H1 (cell line): ENCODE data around the gene MYMX. TPM values are rescaled to one million over a fixed set of nuclear protein-coding genes. Genes with fewer than 3 reads are reported as not detected.

Experiments
- CTCF ChIA-PET: fragments of 300-600 bp; sonication (Branson Sonifier 250); formaldehyde crosslinking; loops from one replicate; lab custom pipeline; 2021; ENCODE audit not compliant: partially characterized antibody; lab: Charles Lee
- POLR2A ChIA-PET: fragments of 300-600 bp; sonication (Branson Sonifier 250); formaldehyde crosslinking; loops from one replicate; lab custom pipeline; 2021; ENCODE audit warnings: inconsistent platforms; ENCODE audit not compliant: partially characterized antibody; lab: Charles Lee
- DNase-seq, 2 experiments: peaks; one replicate each; pipeline versions ENCODE4 v3.0.0 to v3.0.0-alpha.2; 2010 to 2022; ENCODE audit warnings: low spot score in 2 of 2, low read depth in 1 of 2, mixed read lengths in 1 of 2
- FAIRE-seq: peaks from 2 replicates; lab custom pipeline; 2011; peaks lifted over from hg19 to GRCh38; lab: Jason Lieb, UNC
- H2AFZ ChIP-seq: 2 replicates; pipeline ENCODE4 v1.8.1; 2012; ENCODE audit warnings: low read length, inconsistent platforms
- H2AK5ac ChIP-seq: 2 replicates; pipeline ENCODE4 v1.6.1; 2013; ENCODE audit warnings: low read depth, low read length
- H2BK120ac ChIP-seq: replicated peaks from 2 replicates; pipeline ENCODE3; 2013; ENCODE audit warnings: low read depth, low read length, inconsistent platforms
- H2BK12ac ChIP-seq: 2 replicates; pipeline ENCODE4 v1.6.1; 2013; ENCODE audit warnings: low read depth, low read length
- H2BK15ac ChIP-seq: 2 replicates; pipeline ENCODE4 v1.6.1; 2013; ENCODE audit warnings: low read length
- H2BK20ac ChIP-seq: 2 replicates; pipeline ENCODE4 v1.6.1; 2013; ENCODE audit warnings: low read length
- H2BK5ac ChIP-seq: 2 replicates; pipeline ENCODE4 v1.6.1; 2013; ENCODE audit warnings: low read depth, low read length
- H3K14ac ChIP-seq: 2 replicates; pipeline ENCODE4 v1.6.1; 2013; ENCODE audit warnings: inconsistent platforms; ENCODE audit not compliant: insufficient read length
- H3K18ac ChIP-seq: 2 replicates; pipeline ENCODE4 v1.6.1; 2013; ENCODE audit warnings: low read length; ENCODE audit errors: extremely low read depth
- H3K23ac ChIP-seq: 2 replicates; pipeline ENCODE4 v1.6.1; 2013; ENCODE audit warnings: inconsistent platforms; ENCODE audit not compliant: insufficient read length
- H3K23me2 ChIP-seq: 2 replicates; pipeline ENCODE4 v1.6.1; 2013; ENCODE audit warnings: low read depth, low read length
- H3K27ac ChIP-seq: 2 replicates; pipeline ENCODE4 v1.6.1; 2011; ENCODE audit warnings: low read depth, low read length, inconsistent platforms
- H3K27me3 ChIP-seq, 4 experiments: replicated peaks in 1 of 4; 1 replicate in 1 of 4; 2 replicates in 3 of 4; pipeline versions ENCODE4 v1.6.1 to v1.8.1; 2011 to 2013; ENCODE audit warnings: low read length in 3 of 4, mild to moderate bottlenecking in 3 of 4, inconsistent platforms in 2 of 4, mixed read lengths in 2 of 4, moderate library complexity in 1 of 4; ENCODE audit not compliant: control insufficient read depth in 3 of 4, insufficient read depth in 3 of 4; ENCODE audit errors: extremely low read depth in 1 of 4
- H3K36me3 ChIP-seq, 4 experiments: 2 replicates each; pipeline versions ENCODE4 v1.6.1 to v1.8.1; 2011 to 2013; ENCODE audit warnings: mild to moderate bottlenecking in 4 of 4, low read length in 3 of 4, moderate library complexity in 2 of 4, control low read depth in 1 of 4, inconsistent platforms in 1 of 4; ENCODE audit not compliant: insufficient read depth in 4 of 4, control insufficient read depth in 2 of 4
- H3K4ac ChIP-seq: replicated peaks from 2 replicates; pipeline ENCODE3; 2013; ENCODE audit warnings: low read length, low read depth, mixed read lengths, inconsistent platforms; ENCODE audit not compliant: insufficient read length
- H3K4me1 ChIP-seq, 4 experiments: replicated peaks in 1 of 4; 1 replicate in 1 of 4; 2 replicates in 3 of 4; pipeline versions ENCODE4 v1.6.1 to v1.8.1; 2011 to 2013; ENCODE audit warnings: low read length in 3 of 4, inconsistent platforms in 2 of 4, mixed read lengths in 1 of 4; ENCODE audit not compliant: insufficient read depth in 4 of 4, control insufficient read depth in 3 of 4
- H3K4me2 ChIP-seq, 2 experiments: 2 replicates each; pipeline versions ENCODE4 v1.6.1 to v1.8.1; 2011 to 2013; ENCODE audit warnings: low read depth in 2 of 2, low read length in 2 of 2, control low read depth in 1 of 2, inconsistent platforms in 1 of 2, mild to moderate bottlenecking in 1 of 2; ENCODE audit not compliant: insufficient read depth in 1 of 2
- H3K4me3 ChIP-seq, 4 experiments: fragments of 200-600, 300-600 bp in 1 of 4; sonication (generic), shearing (Covaris generic), sonication (Bioruptor Twin) in 1 of 4; 2 replicates each; pipeline versions ENCODE4 v1.5.1 to v1.8.1; 2011 to 2016; ENCODE audit warnings: low read length in 4 of 4, low read depth in 3 of 4, control low read depth in 2 of 4, inconsistent platforms in 2 of 4, mild to moderate bottlenecking in 2 of 4, mixed read lengths in 1 of 4, moderate library complexity in 1 of 4; ENCODE audit not compliant: insufficient read depth in 2 of 4; ENCODE audit errors: extremely low read depth in 1 of 4
- H3K56ac ChIP-seq: replicated peaks from 2 replicates; pipeline ENCODE3; 2013; ENCODE audit warnings: low read depth, mild to moderate bottlenecking, mixed read lengths, low read length, inconsistent platforms; ENCODE audit not compliant: insufficient read length
- H3K79me1 ChIP-seq: 2 replicates; pipeline ENCODE4 v1.6.1; 2013; ENCODE audit warnings: low read depth, low read length, control low read depth
- H3K79me2 ChIP-seq, 2 experiments: 2 replicates each; pipeline versions ENCODE4 v1.6.1 to v1.8.1; 2012 to 2013; ENCODE audit warnings: low read length in 2 of 2, mild to moderate bottlenecking in 2 of 2, inconsistent platforms in 1 of 2; ENCODE audit not compliant: insufficient read depth in 2 of 2, control insufficient read depth in 1 of 2
- H3K9ac ChIP-seq, 4 experiments: replicated peaks in 1 of 4; 1 replicate in 1 of 4; 2 replicates in 3 of 4; pipeline versions ENCODE4 v1.6.1 to v1.8.1; 2011 to 2013; ENCODE audit warnings: low read depth in 3 of 4, low read length in 3 of 4, control low read depth in 2 of 4, mild to moderate bottlenecking in 2 of 4, moderate library complexity in 2 of 4, inconsistent platforms in 1 of 4; ENCODE audit errors: extremely low read depth in 1 of 4
- H3K9me3 ChIP-seq, 2 experiments: 2 replicates each; pipeline versions ENCODE4 v1.6.1 to v1.8.1; 2012 to 2013; ENCODE audit warnings: mild to moderate bottlenecking in 2 of 2, moderate library complexity in 2 of 2, control low read depth in 1 of 2, inconsistent platforms in 1 of 2, low read depth in 1 of 2, low read length in 1 of 2, mixed read lengths in 1 of 2; ENCODE audit not compliant: insufficient read depth in 2 of 2
- H4K20me1 ChIP-seq, 2 experiments: replicated peaks in 1 of 2; 2 replicates each; pipeline versions ENCODE3 to v1.8.1; 2011 to 2013; ENCODE audit warnings: inconsistent platforms in 2 of 2, low read length in 2 of 2, mild to moderate bottlenecking in 1 of 2; ENCODE audit not compliant: insufficient read depth in 2 of 2, control insufficient read depth in 1 of 2
- H4K5ac ChIP-seq: 2 replicates; pipeline ENCODE4 v1.6.1; 2013; ENCODE audit warnings: low read length, low read depth, mixed read lengths, inconsistent platforms; ENCODE audit not compliant: insufficient read length
- H4K8ac ChIP-seq: 2 replicates; pipeline ENCODE4 v1.8.0; 2013; ENCODE audit warnings: mild to moderate bottlenecking, moderate library complexity, low read length, inconsistent platforms; ENCODE audit not compliant: insufficient read depth; ENCODE audit errors: extremely low read depth
- H4K91ac ChIP-seq: replicated peaks from 2 replicates; pipeline ENCODE3; 2013; ENCODE audit warnings: low read length, mixed read lengths, inconsistent platforms; ENCODE audit not compliant: insufficient read length
- BRCA1 ChIP-seq: IDR thresholded peaks from 2 replicates; pipeline ENCODE4 v1.6.1; 2012; ENCODE audit warnings: low read depth, low read length, improper control_type of control experiment
- EGR1 ChIP-seq: IDR thresholded peaks from 2 replicates; pipeline ENCODE4 v1.6.1; 2011; ENCODE audit warnings: low read depth, low read length, borderline replicate concordance
- WGBS, 2 experiments: shearing (Covaris generic) in 1 of 2; methylation state at CpG; one replicate each; pipeline versions ENCODE4 v1.1.6 to v1.1.7; 2013 to 2015; ENCODE audit warnings: low lambda C conversion rate in 2 of 2, mixed read lengths in 2 of 2, inconsistent platforms in 1 of 2, low coverage in 1 of 2, missing lambda C conversion rate in 1 of 2; ENCODE audit not compliant: insufficient replicate concordance in 2 of 2, insufficient coverage in 1 of 2, insufficient read length in 1 of 2; ENCODE audit errors: extremely low coverage in 1 of 2, missing lambda C conversion rate in 1 of 2; 5-methylcytosine and 5-hydroxymethylcytosine counted together
- polyA plus RNA-seq, 7 experiments: library from polyadenylated mRNA; depleted of rRNA in 3 of 7; stranded (reverse) in 5 of 7; unstranded in 2 of 7; fragments of >200 nt in 5 of 7; fragments of 200-250 nt in 2 of 7; gene quantifications; 1 replicate in 5 of 7; 2 replicates in 1 of 7; 4 replicates in 1 of 7; pipeline versions ENCODE4 v1.2.1 to v1.2.3, GENCODE V29; 2011 to 2013; ENCODE audit warnings: missing spikeins in 2 of 7, mixed read lengths in 2 of 7
- total RNA-seq: library from RNA; stranded (reverse); fragmentation: NEBNext Ultra II Directional; extraction: Animal tissue kit (Norgen Biotek cat#: 25700); gene quantifications from 2 replicates; pipeline ENCODE4 v1.2.1, GENCODE V29; 2021

The MYMX gene
- total and polyA plus RNA-seq, 2 of the 8 experiments (the other 6 are each of a cell fraction or from before 2014, with no cell fraction given): 4.7 to 6.9 TPM

- Histone ChIP-seq H2BK5ac (peak overlapping the region; percentile 68; the same call in 1 of the 2 replicates), H2AFZ (peak overlapping the region; percentile 95; the same call in 1 of the 2 replicates), H4K8ac (0 out of 2 replicates have a peak overlapping the region, but pooled peaks have one; percentile 40), H3K9me3 (no peaks in the 10 kb centered on the region), H3K4me1 (peaks cover 4 to 8% (median 4%) of the 10 kb centered on the region in 4 experiments; a peak in 6 of 7 replicates), H3K27ac (no peak overlapping the region), H3K9ac (no peak overlapping the region; a peak in 1 of 7 replicates), H2BK15ac (peak overlapping the region; percentile 72; the same call in 1 of the 2 replicates), H3K14ac (no peak overlapping the region), H3K4me3 (no peak overlapping the region), H3K23me2 (peaks cover 3% of the 10 kb centered on the region; the same call in 1 of the 2 replicates), H2BK120ac (no peak overlapping the region), H2BK20ac (0 out of 2 replicates have a peak overlapping the region, but pooled peaks have one; percentile 80), H4K5ac (no peak overlapping the region), H3K36me3 (no peaks in the 10 kb centered on the region), H3K18ac (peak overlapping the region; percentile 60), H2AK5ac (no peak overlapping the region), H3K4ac (no peak overlapping the region), H4K91ac (peak overlapping the region; percentile 56), H3K79me1 (no peaks in the 10 kb centered on the region), H2BK12ac (peak overlapping the region; percentile 95), H3K56ac (no peak overlapping the region), H3K79me2 (no peaks in the 10 kb centered on the region), H4K20me1 (no peaks in the 10 kb centered on the region), H3K23ac (no peak overlapping the region), H3K4me2 (peak overlapping the region; percentile 34 to 44), H3K27me3 (no peaks in the 10 kb centered on the region; a peak in 1 of 7 replicates)
- FAIRE-seq: no peak
- TF ChIP-seq EGR1 (no peak), BRCA1 (no peak)
- 67% methylated on average over 9 of the region's 10 CpGs; no CpG with 5 or more reads in 1 of the 2 experiments for WGBS, 2 experiments
- CTCF ChIA-PET: interaction anchor here (0.5 to 7.6 kb wide), 8 partner anchors 9 to 112 kb away, joined by 3 to 41 read pairs (median 8); partner anchors contain the start of gene MYMX
- DNase-seq: no peak
- POLR2A ChIA-PET: interaction anchor here (0.9 to 3.2 kb wide), 9 partner anchors 9 to 64 kb away, joined by 3 to 26 read pairs (median 9); partner anchors contain the start of genes HSP90AB1, SLC29A1 and SLC35B2
Observed at GRCh38 chr6:44192428-44193041, 24.2 kb upstream of the MYMX start.
